ENCODE results near the gene COMTD1.

COMTD1 gene

DNA sequence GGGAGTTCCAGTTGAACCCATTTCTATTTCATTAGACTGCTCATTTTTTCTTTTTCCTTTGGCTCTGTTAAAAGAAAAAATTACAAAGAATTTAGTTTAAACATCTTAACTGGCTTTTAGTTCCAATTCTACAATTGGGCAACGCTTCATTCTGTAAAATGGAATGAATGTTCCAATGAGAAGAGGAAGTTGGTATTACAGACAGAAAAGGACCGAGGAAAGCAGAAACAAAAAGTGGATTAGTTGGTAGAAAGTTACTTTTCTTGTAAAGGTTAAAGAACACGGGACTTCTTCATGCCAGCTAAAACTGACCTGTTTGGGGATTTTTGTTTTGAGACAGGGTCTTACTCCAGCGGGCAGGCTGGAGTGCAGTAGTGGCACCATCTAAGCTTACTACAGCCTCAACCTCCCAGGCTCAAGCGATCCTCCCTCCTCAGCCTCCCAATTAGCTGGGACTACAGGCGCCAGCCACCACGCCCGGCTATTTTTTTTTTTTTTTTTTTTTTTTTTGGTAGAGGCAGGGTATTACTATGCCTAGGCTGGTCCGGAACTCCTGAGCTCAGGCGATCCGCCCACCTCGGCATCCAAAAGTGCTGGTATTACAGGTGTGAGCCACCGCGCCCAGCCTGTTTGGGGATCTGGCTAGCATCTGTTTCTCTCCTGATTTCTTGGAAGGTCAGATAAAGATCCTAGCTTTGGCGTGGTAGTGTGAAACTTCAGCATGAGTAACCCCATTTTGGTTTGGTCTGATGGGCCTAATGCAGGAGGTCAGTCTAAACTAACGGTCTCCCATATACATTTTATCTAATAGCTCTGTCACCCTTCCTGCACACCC, 26.5 kb downstream of the COMTD1 start:
- TF ChIP-seq GABPA (IDR thresholded peaks at IDR 0.05; ENCODE audit: low read depth) = no peak
- TF ChIP-seq, protein P1, sequence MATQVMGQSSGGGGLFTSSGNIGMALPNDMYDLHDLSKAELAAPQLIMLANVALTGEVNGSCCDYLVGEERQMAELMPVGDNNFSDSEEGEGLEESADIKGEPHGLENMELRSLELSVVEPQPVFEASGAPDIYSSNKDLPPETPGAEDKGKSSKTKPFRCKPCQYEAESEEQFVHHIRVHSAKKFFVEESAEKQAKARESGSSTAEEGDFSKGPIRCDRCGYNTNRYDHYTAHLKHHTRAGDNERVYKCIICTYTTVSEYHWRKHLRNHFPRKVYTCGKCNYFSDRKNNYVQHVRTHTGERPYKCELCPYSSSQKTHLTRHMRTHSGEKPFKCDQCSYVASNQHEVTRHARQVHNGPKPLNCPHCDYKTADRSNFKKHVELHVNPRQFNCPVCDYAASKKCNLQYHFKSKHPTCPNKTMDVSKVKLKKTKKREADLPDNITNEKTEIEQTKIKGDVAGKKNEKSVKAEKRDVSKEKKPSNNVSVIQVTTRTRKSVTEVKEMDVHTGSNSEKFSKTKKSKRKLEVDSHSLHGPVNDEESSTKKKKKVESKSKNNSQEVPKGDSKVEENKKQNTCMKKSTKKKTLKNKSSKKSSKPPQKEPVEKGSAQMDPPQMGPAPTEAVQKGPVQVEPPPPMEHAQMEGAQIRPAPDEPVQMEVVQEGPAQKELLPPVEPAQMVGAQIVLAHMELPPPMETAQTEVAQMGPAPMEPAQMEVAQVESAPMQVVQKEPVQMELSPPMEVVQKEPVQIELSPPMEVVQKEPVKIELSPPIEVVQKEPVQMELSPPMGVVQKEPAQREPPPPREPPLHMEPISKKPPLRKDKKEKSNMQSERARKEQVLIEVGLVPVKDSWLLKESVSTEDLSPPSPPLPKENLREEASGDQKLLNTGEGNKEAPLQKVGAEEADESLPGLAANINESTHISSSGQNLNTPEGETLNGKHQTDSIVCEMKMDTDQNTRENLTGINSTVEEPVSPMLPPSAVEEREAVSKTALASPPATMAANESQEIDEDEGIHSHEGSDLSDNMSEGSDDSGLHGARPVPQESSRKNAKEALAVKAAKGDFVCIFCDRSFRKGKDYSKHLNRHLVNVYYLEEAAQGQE (IDR thresholded peaks at IDR 0.05; ENCODE audit: insufficient replicate concordance, low read depth) = no peak
- TF ChIP-seq SPI1 (IDR thresholded peaks at IDR 0.05; ENCODE audit: borderline replicate concordance, low read depth) = no peak; the same call in 1 of the 2 replicates
- TF ChIP-seq POLR2AphosphoS5 (IDR thresholded peaks at IDR 0.05; ENCODE audit: low read depth) = no peak
- TF ChIP-seq, protein P2, sequence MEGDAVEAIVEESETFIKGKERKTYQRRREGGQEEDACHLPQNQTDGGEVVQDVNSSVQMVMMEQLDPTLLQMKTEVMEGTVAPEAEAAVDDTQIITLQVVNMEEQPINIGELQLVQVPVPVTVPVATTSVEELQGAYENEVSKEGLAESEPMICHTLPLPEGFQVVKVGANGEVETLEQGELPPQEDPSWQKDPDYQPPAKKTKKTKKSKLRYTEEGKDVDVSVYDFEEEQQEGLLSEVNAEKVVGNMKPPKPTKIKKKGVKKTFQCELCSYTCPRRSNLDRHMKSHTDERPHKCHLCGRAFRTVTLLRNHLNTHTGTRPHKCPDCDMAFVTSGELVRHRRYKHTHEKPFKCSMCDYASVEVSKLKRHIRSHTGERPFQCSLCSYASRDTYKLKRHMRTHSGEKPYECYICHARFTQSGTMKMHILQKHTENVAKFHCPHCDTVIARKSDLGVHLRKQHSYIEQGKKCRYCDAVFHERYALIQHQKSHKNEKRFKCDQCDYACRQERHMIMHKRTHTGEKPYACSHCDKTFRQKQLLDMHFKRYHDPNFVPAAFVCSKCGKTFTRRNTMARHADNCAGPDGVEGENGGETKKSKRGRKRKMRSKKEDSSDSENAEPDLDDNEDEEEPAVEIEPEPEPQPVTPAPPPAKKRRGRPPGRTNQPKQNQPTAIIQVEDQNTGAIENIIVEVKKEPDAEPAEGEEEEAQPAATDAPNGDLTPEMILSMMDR (IDR thresholded peaks at IDR 0.05; ENCODE audit: insufficient read depth, low read length) = no peak
- DNase-seq (ENCODE audit: low read depth in 1 of 2, low spot score in 1 of 2) = no peak
- peak overlapping the region; percentile 100 for H3K27ac ChIP-seq (replicated peaks)
- H3K4me3 ChIP-seq (replicated peaks; ENCODE audit: insufficient read depth, low read length) = peak overlapping the region; percentile 71
- H3K27me3 ChIP-seq (ENCODE audit: insufficient read depth, poor library complexity, severe bottlenecking) = no peaks in the 10 kb centered on the region

DNA sequence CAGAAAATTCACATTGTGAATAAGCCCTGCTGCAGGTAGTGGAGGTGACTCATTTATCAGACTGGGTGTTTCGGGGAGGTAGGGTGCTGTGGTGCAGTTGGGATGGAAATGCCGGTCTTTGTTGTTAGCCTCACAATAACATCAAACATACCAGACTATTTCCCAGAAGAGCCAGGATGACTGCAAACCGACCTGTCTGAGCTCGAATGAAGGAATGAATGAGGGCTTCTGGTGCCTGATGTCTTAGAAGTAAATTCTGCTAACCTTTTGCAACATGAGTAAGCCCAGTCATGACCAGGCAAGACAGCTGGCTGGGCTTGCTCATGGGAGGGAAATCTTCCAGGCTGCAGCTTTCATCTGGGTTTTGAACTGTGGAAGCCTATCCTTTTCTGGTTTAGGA, 27.6 kb downstream of the COMTD1 start:
- H3K27ac ChIP-seq (replicated peaks) = no peak overlapping the region
- DNase-seq (ENCODE audit: low read depth in 1 of 2, low spot score in 1 of 2) = no peak
- TF ChIP-seq, protein P1 (IDR thresholded peaks at IDR 0.05; ENCODE audit: insufficient replicate concordance, low read depth) = no peak
- TF ChIP-seq POLR2AphosphoS5 (IDR thresholded peaks at IDR 0.05; ENCODE audit: low read depth) (no peak), GABPA (IDR thresholded peaks at IDR 0.05; ENCODE audit: low read depth) (no peak), SPI1 (IDR thresholded peaks at IDR 0.05; ENCODE audit: borderline replicate concordance, low read depth) (no peak)
- TF ChIP-seq, protein P2 (IDR thresholded peaks at IDR 0.05; ENCODE audit: insufficient read depth, low read length) = no peak

DNA sequence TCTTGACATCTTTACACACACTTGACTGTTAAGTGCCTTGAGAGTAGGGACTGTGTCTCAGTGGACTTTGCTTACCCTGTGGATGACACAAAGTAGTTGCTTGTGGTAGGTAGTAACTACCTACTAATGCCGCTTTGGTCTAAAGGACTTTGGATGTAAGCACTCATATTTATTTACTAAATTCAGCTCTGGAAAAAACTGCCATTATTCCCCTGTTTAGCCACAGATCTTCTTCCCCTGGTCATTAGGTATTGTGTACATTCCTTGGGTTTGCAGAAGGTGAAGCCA, 28.0 kb downstream of the COMTD1 start:
- Histone ChIP-seq H3K4me3 (replicated peaks; ENCODE audit: insufficient read depth, low read length) (no peak overlapping the region), H3K27me3 (ENCODE audit: insufficient read depth, poor library complexity, severe bottlenecking) (no peaks in the 10 kb centered on the region), H3K27ac (replicated peaks) (no peak overlapping the region)
- TF ChIP-seq SPI1 (IDR thresholded peaks at IDR 0.05; ENCODE audit: borderline replicate concordance, low read depth) (no peak), POLR2AphosphoS5 (IDR thresholded peaks at IDR 0.05; ENCODE audit: low read depth) (no peak), GABPA (IDR thresholded peaks at IDR 0.05; ENCODE audit: low read depth) (no peak)
- TF ChIP-seq, protein P1 (IDR thresholded peaks at IDR 0.05; ENCODE audit: insufficient replicate concordance, low read depth) = no peak
- TF ChIP-seq, protein P2 (IDR thresholded peaks at IDR 0.05; ENCODE audit: insufficient read depth, low read length) = no peak
- no peak for DNase-seq (ENCODE audit: low read depth in 1 of 2, low spot score in 1 of 2)

More for the DNA sequence above, 27.6 kb downstream of the COMTD1 start:
- Histone ChIP-seq H3K27me3 (ENCODE audit: insufficient read depth, poor library complexity, severe bottlenecking) (no peaks in the 10 kb centered on the region), H3K4me3 (replicated peaks; ENCODE audit: insufficient read depth, low read length) (no peak overlapping the region)

Data from HL-60 (cell line).